ENCODE measurements around the gene MPP2.
A peak's percentile ranks its signal among the peaks of the same experiment; 100 is the strongest.
"Not testable (repeated sequence)": the region's sequence is repeated elsewhere in the genome, so short reads cannot be mapped to it uniquely, and the experiment has no call there.

MPP2 gene

DNA sequence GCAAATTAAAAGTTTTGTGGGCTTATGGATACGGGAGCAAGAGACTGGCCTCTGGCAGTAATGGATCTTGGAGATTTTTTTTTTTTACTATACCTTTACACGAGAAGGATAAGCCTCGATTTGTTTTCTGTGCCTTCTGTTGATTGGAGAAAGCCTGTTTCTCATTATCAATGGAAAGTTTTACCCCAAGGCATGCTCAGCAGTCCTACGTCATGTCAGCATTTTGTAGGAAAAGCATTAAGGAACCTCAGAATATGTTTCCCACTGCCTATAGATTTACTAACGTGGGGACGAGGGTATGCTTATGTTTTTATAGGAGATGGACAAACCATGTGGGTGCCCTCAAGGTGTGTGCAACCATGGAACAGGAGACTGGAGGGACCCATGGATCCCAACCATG is 33.5 kb downstream of the MPP2 start:
- 67% methylated on average over 3 of the region's 6 CpGs for WGBS (ENCODE audit: insufficient coverage)
- Histone ChIP-seq H3K36me3 (ENCODE audit: control insufficient read depth in 4 of 4, insufficient read depth in 4 of 4, low read length in 3 of 4) (no peaks in the 10 kb centered on the region), H3K27me3 (replicated peaks in 2 of 5; ENCODE audit: control insufficient read depth in 4 of 5, insufficient read depth in 5 of 5, low read length in 4 of 5) (peaks cover 0 to 8% (median 0%) of the 10 kb centered on the region in 5 experiments), H3K4me1 (ENCODE audit: control extremely low read depth in 1 of 4, control insufficient read depth in 4 of 4, insufficient read depth in 4 of 4, low read length in 3 of 4) (no peaks in the 10 kb centered on the region), H3K9me3 (ENCODE audit: control extremely low read depth in 1 of 5, control insufficient read depth in 4 of 5, insufficient read depth in 2 of 5, low read depth in 1 of 5, low read length in 4 of 5) (no peaks in the 10 kb centered on the region), H3K27ac (ENCODE audit: insufficient read depth in 1 of 2, low read depth in 1 of 2, low read length in 2 of 2, poor library complexity in 1 of 2, severe bottlenecking in 2 of 2) (no peak overlapping the region), H3K4me3 (ENCODE audit: control insufficient read depth in 1 of 7, extremely low read depth in 1 of 7, insufficient read depth in 4 of 7, low read depth in 2 of 7, low read length in 6 of 7) (no peak overlapping the region)
- CTCF ChIA-PET = no interaction called here
- no peak for DNase-seq
- POLR2A ChIA-PET = no interaction called here

GRCh38 chr17:43873091-43873490 is 34.2 kb downstream of the MPP2 start:
- DNase-seq = no peak
- WGBS (ENCODE audit: insufficient coverage) = 68% methylated on average over 3 of the region's 5 CpGs
- POLR2A ChIA-PET = no interaction called here
- Histone ChIP-seq H3K9me3 (ENCODE audit: control extremely low read depth in 1 of 5, control insufficient read depth in 4 of 5, insufficient read depth in 2 of 5, low read depth in 1 of 5, low read length in 4 of 5) (peaks cover 0 to 5% (median 0%) of the 10 kb centered on the region in 5 experiments), H3K4me1 (ENCODE audit: control extremely low read depth in 1 of 4, control insufficient read depth in 4 of 4, insufficient read depth in 4 of 4, low read length in 3 of 4) (no peaks in the 10 kb centered on the region), H3K36me3 (ENCODE audit: control insufficient read depth in 4 of 4, insufficient read depth in 4 of 4, low read length in 3 of 4) (no peaks in the 10 kb centered on the region), H3K27me3 (replicated peaks in 2 of 5; ENCODE audit: control insufficient read depth in 4 of 5, insufficient read depth in 5 of 5, low read length in 4 of 5) (peaks cover 0 to 8% (median 2%) of the 10 kb centered on the region in 5 experiments), H3K4me3 (ENCODE audit: control insufficient read depth in 1 of 7, extremely low read depth in 1 of 7, insufficient read depth in 4 of 7, low read depth in 2 of 7, low read length in 6 of 7) (no peak overlapping the region), H3K27ac (ENCODE audit: insufficient read depth in 1 of 2, low read depth in 1 of 2, low read length in 2 of 2, poor library complexity in 1 of 2, severe bottlenecking in 2 of 2) (no peak overlapping the region)
- CTCF ChIA-PET = no interaction called here

GRCh38 chr17:43871946-43872690 is 35.2 kb downstream of the MPP2 start:
- H3K4me3 ChIP-seq (ENCODE audit: control insufficient read depth in 1 of 7, extremely low read depth in 1 of 7, insufficient read depth in 4 of 7, low read depth in 2 of 7, low read length in 6 of 7) = no peak overlapping the region
- peaks cover 0 to 5% (median 0%) of the 10 kb centered on the region in 5 experiments for H3K9me3 ChIP-seq (ENCODE audit: control extremely low read depth in 1 of 5, control insufficient read depth in 4 of 5, insufficient read depth in 2 of 5, low read depth in 1 of 5, low read length in 4 of 5)
- ChIA-PET CTCF (no interaction called here), POLR2A (no interaction called here)
- 94% methylated on average over 12 of the region's 14 CpGs for WGBS (ENCODE audit: insufficient coverage)
- H3K27me3 ChIP-seq (replicated peaks in 2 of 5; ENCODE audit: control insufficient read depth in 4 of 5, insufficient read depth in 5 of 5, low read length in 4 of 5) = peaks cover 0 to 8% (median 2%) of the 10 kb centered on the region in 5 experiments
- no peaks in the 10 kb centered on the region for H3K4me1 ChIP-seq (ENCODE audit: control extremely low read depth in 1 of 4, control insufficient read depth in 4 of 4, insufficient read depth in 4 of 4, low read length in 3 of 4)
- H3K27ac ChIP-seq (ENCODE audit: insufficient read depth in 1 of 2, low read depth in 1 of 2, low read length in 2 of 2, poor library complexity in 1 of 2, severe bottlenecking in 2 of 2) = no peak overlapping the region
- no peaks in the 10 kb centered on the region for H3K36me3 ChIP-seq (ENCODE audit: control insufficient read depth in 4 of 4, insufficient read depth in 4 of 4, low read length in 3 of 4)
- DNase-seq = no peak

GRCh38 chr17:43869031-43869430 is 38.3 kb downstream of the MPP2 start:
- ChIA-PET CTCF (interaction anchor here (0.7 to 4.5 kb wide), 3 partner anchors 10 to 69 kb away, joined by 5 to 29 read pairs (median 7); no protein-coding TSS in a partner anchor), POLR2A (interaction anchor here (0.6 kb wide), 1 partner anchor 11 kb away, joined by 4 read pairs; no protein-coding TSS in a partner anchor)
- not testable (repeated sequence) for H3K36me3 ChIP-seq (ENCODE audit: control insufficient read depth in 4 of 4, insufficient read depth in 4 of 4, low read length in 3 of 4); H3K4me3 ChIP-seq (ENCODE audit: control insufficient read depth in 1 of 7, extremely low read depth in 1 of 7, insufficient read depth in 4 of 7, low read depth in 2 of 7, low read length in 6 of 7); H3K9me3 ChIP-seq (ENCODE audit: control extremely low read depth in 1 of 5, control insufficient read depth in 4 of 5, insufficient read depth in 2 of 5, low read depth in 1 of 5, low read length in 4 of 5); DNase-seq; H3K4me1 ChIP-seq (ENCODE audit: control extremely low read depth in 1 of 4, control insufficient read depth in 4 of 4, insufficient read depth in 4 of 4, low read length in 3 of 4); H3K27ac ChIP-seq (ENCODE audit: insufficient read depth in 1 of 2, low read depth in 1 of 2, low read length in 2 of 2, poor library complexity in 1 of 2, severe bottlenecking in 2 of 2); H3K27me3 ChIP-seq (replicated peaks in 2 of 5; ENCODE audit: control insufficient read depth in 4 of 5, insufficient read depth in 5 of 5, low read length in 4 of 5)
- 67% methylated on average over 3 of the region's 6 CpGs for WGBS (ENCODE audit: insufficient coverage)

DNA sequence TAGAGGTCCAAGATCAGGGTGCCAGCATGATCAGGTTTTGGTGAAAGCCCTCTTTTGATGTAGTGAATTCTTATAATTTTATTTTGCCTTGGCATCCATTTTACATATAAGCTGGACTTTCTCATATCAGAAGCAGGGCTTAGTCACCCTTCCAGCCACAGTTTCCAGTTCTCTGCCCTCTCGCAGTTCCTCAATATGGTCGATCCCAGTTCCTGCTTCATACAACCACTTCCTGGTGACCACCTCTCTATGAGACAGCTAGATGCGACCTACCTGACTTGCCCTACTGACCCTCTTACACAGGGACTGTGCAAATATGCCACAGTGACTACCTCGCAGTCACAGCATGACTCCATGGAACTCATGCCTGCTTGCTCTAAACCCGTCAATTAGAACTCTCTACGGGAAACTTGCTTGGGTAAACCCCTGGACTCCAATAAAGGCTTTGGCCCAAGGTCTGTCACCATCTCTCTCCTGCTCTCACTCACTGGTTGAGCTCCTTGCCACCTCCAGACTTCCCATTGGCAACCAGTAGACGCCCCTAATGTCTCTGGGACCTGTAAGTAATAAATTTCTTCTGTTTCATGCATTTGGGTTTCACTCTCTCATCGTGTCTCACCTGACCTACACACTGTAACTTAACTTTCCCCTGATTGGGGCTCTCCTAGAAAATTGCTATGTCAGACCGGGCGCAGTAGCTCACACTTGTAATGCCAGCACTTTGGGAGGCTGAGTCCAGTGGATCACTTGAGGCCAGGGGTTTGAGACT is 38.9 kb downstream of the MPP2 start:
- CTCF ChIA-PET = interaction anchor here (2.0 to 4.5 kb wide), 2 partner anchors 10 to 22 kb away, joined by 7 to 29 read pairs; no protein-coding TSS in a partner anchor
- DNase-seq = peak in 2 of 3 donors; percentile 11 to 17
- Histone ChIP-seq H3K9me3 (ENCODE audit: control extremely low read depth in 1 of 5, control insufficient read depth in 4 of 5, insufficient read depth in 2 of 5, low read depth in 1 of 5, low read length in 4 of 5) (peaks cover 0 to 5% (median 0%) of the 10 kb centered on the region in 5 experiments), H3K4me3 (ENCODE audit: control insufficient read depth in 1 of 7, extremely low read depth in 1 of 7, insufficient read depth in 4 of 7, low read depth in 2 of 7, low read length in 6 of 7) (no peak overlapping the region), H3K27me3 (replicated peaks in 2 of 5; ENCODE audit: control insufficient read depth in 4 of 5, insufficient read depth in 5 of 5, low read length in 4 of 5) (peaks cover 0 to 4% (median 2%) of the 10 kb centered on the region in 5 experiments), H3K27ac (ENCODE audit: insufficient read depth in 1 of 2, low read depth in 1 of 2, low read length in 2 of 2, poor library complexity in 1 of 2, severe bottlenecking in 2 of 2) (no peak overlapping the region), H3K4me1 (ENCODE audit: control extremely low read depth in 1 of 4, control insufficient read depth in 4 of 4, insufficient read depth in 4 of 4, low read length in 3 of 4) (peaks cover 0 to 4% (median 2%) of the 10 kb centered on the region in 4 experiments), H3K36me3 (ENCODE audit: control insufficient read depth in 4 of 4, insufficient read depth in 4 of 4, low read length in 3 of 4) (no peaks in the 10 kb centered on the region)
- WGBS (ENCODE audit: insufficient coverage) = 78% methylated on average over 7 of the region's 10 CpGs
- POLR2A ChIA-PET = no interaction called here

- POLR2A ChIA-PET = no interaction called here
- 95% methylated on average over 4 of the region's 4 CpGs for whole genome bisulfite sequencing (ENCODE audit: insufficient coverage)
Measured at GRCh38 chr17:43864161-43864984, 43.0 kb downstream of the MPP2 start.

More at GRCh38 chr17:43864161-43864984, 43.0 kb downstream of the MPP2 start:
- Histone ChIP-seq H3K4me3 (ENCODE audit: control insufficient read depth in 1 of 7, extremely low read depth in 1 of 7, insufficient read depth in 4 of 7, low read depth in 2 of 7, low read length in 6 of 7) (no peak overlapping the region), H3K27me3 (replicated peaks in 2 of 5; ENCODE audit: control insufficient read depth in 4 of 5, insufficient read depth in 5 of 5, low read length in 4 of 5) (peaks cover 0 to 3% (median 0%) of the 10 kb centered on the region in 5 experiments), H3K36me3 (ENCODE audit: control insufficient read depth in 4 of 4, insufficient read depth in 4 of 4, low read length in 3 of 4) (no peaks in the 10 kb centered on the region), H3K4me1 (ENCODE audit: control extremely low read depth in 1 of 4, control insufficient read depth in 4 of 4, insufficient read depth in 4 of 4, low read length in 3 of 4) (peaks cover 0 to 8% (median 7%) of the 10 kb centered on the region in 4 experiments), H3K9me3 (ENCODE audit: control extremely low read depth in 1 of 5, control insufficient read depth in 4 of 5, insufficient read depth in 2 of 5, low read depth in 1 of 5, low read length in 4 of 5) (peaks cover 0 to 5% (median 0%) of the 10 kb centered on the region in 5 experiments), H3K27ac (ENCODE audit: insufficient read depth in 1 of 2, low read depth in 1 of 2, low read length in 2 of 2, poor library complexity in 1 of 2, severe bottlenecking in 2 of 2) (no peak overlapping the region)
- CTCF ChIA-PET = interaction anchor here (1.2 to 1.7 kb wide), 2 partner anchors 10 to 12 kb away, joined by 4 to 6 read pairs; no protein-coding TSS in a partner anchor
- no peak for DNase-seq

Data from common myeloid progenitor, CD34-positive (primary cell).